HL-60 (cell line): ENCODE results near the gene SUSD4.

Source experiments
- REST ChIP-seq: IDR thresholded peaks from 2 replicates; pipeline ENCODE4 v1.6.1; 2012; ENCODE audit warnings: low read depth; ENCODE audit not compliant: insufficient replicate concordance
- TF ChIP-seq, protein P1 (sequence below): IDR thresholded peaks from one replicate; pipeline ENCODE4 v1.5.1; 2011; ENCODE audit warnings: low read length, control low read depth, inconsistent platforms; ENCODE audit not compliant: insufficient read depth

DNA sequence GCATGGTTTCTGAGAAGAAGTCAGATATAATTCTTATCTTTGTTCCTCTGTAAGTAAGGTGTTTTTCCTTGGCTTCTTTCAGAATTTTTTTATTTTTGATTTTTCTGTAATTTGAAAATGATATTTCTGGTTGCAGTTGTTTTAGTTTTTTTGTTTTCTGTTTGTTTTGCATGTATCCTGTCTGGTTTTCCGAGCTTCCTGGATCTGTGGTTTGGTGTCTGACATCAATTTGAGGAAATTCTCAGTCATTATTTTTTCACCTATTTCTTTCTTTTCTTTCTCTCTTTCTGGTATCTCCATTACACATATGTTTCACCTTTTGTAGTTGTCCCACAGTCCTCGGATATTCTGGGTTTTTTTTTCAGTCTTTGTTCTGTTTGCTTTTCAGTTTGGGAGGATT lies 123.9 kb downstream of the SUSD4 start:
- TF ChIP-seq, protein P1, sequence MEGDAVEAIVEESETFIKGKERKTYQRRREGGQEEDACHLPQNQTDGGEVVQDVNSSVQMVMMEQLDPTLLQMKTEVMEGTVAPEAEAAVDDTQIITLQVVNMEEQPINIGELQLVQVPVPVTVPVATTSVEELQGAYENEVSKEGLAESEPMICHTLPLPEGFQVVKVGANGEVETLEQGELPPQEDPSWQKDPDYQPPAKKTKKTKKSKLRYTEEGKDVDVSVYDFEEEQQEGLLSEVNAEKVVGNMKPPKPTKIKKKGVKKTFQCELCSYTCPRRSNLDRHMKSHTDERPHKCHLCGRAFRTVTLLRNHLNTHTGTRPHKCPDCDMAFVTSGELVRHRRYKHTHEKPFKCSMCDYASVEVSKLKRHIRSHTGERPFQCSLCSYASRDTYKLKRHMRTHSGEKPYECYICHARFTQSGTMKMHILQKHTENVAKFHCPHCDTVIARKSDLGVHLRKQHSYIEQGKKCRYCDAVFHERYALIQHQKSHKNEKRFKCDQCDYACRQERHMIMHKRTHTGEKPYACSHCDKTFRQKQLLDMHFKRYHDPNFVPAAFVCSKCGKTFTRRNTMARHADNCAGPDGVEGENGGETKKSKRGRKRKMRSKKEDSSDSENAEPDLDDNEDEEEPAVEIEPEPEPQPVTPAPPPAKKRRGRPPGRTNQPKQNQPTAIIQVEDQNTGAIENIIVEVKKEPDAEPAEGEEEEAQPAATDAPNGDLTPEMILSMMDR = no peak
- no peak for TF ChIP-seq REST
